C1 segment of cervical spinal cord (tissue), 14 donors: Measurements from ENCODE around the gene EXD3.

Experiments used
- DNase-seq, 14 donors: peaks; one replicate each; lab custom pipeline; 2025; lab: John Stamatoyannopoulos, UW

The EXD3 gene

GRCh38 chr9:137273611-137274320, 149.2 kb downstream of the EXD3 start:
- no peak for DNase-seq

GRCh38 chr9:137273095-137273490, 149.9 kb downstream of the EXD3 start:
- no peak for DNase-seq

- DNase-seq: no peak
These were observed 150.5 kb downstream of the EXD3 start for GRCh38 chr9:137272241-137273094.

GRCh38 chr9:137271696-137272076, 151.3 kb downstream of the EXD3 start:
- DNase-seq: no peak

- no peak for DNase-seq
These were observed 151.8 kb downstream of the EXD3 start for GRCh38 chr9:137270929-137271695.

GRCh38 chr9:137269231-137269772, 153.7 kb downstream of the EXD3 start:
- DNase-seq: no peak

GRCh38 chr9:137268538-137269201, 154.3 kb downstream of the EXD3 start:
- no peak for DNase-seq

- DNase-seq: no peak
These were observed 155.0 kb downstream of the EXD3 start for GRCh38 chr9:137267933-137268355.

- no peak for DNase-seq
These were observed 156.1 kb downstream of the EXD3 start for GRCh38 chr9:137266585-137267453.

- DNase-seq: no peak
These were observed 156.8 kb downstream of the EXD3 start for GRCh38 chr9:137266162-137266527.

GRCh38 chr9:137265496-137266161, 157.3 kb downstream of the EXD3 start:
- DNase-seq: no peak

GRCh38 chr9:137264067-137264466, 158.9 kb downstream of the EXD3 start:
- DNase-seq: no peak

- DNase-seq: no peak
These were observed 159.5 kb downstream of the EXD3 start for GRCh38 chr9:137263506-137263905.

GRCh38 chr9:137262909-137263285, 160.1 kb downstream of the EXD3 start:
- no peak for DNase-seq

- peak in 2 of 14 donors; percentile 20 to 29 for DNase-seq
These were observed 160.6 kb downstream of the EXD3 start for GRCh38 chr9:137262173-137262908.
